ENCODE data around the gene RPL3. TPM values are rescaled to one million over a fixed set of nuclear protein-coding genes. Genes with fewer than 3 reads are reported as not detected.
"Not testable (repeated sequence)": the region's sequence is repeated elsewhere in the genome, so short reads cannot be mapped to it uniquely, and the experiment has no call there.

RPL3 gene
- total RNA-seq, 1 experiment from 2014 or later: 1,668 TPM

DNA sequence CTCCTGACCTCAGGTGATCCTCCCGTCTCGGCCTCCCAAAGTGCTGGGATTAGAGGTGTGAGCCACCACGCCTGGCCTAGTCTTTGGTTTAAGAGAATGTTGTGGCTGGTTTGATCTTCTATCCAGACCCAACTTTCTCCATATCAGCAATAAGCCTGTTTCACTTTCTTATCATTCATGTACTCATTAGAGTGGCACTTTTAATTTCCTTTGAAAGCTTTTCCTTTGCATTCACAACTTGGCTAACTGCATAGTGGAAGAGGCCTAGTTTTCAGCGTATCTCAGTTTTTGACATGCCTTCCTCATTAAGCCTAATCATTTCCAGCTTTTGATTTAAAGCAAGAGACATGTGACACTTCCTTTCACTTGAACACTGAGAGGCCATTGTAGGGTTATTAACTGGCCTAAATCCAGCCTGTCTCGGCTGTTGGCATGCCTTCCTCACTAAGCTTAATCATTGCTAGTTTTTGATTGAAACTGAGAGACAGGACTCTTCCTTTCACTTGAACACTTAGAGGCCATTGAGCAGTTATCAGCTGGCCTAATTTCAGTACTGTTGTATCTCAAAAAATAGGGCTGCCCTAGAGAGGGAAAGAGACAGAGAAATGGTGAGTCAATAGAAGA is 13.1 kb upstream of the RPL3 start:
- Histone ChIP-seq H3K4me1 (no peaks in the 10 kb centered on the region), H3K4me3 (ENCODE audit: low read depth, low read length) (no peak overlapping the region), H3K27me3 (replicated peaks; ENCODE audit: control insufficient read depth, insufficient read depth, low read length) (no peaks in the 10 kb centered on the region), H3K36me3 (ENCODE audit: control insufficient read depth, insufficient read depth, low read length) (no peaks in the 10 kb centered on the region), H3K9me3 (no peaks in the 10 kb centered on the region)
- Mint-ChIP-seq H3K9me3 (ENCODE audit: unreplicated experiment) (no peaks in the 10 kb centered on the region), H3K27ac (ENCODE audit: unreplicated experiment) (no peak overlapping the region), H3K4me3 (ENCODE audit: unreplicated experiment) (no peak overlapping the region), H3K4me1 (ENCODE audit: low read depth, unreplicated experiment) (no peaks in the 10 kb centered on the region), H3K27me3 (ENCODE audit: insufficient read depth, unreplicated experiment) (no peaks in the 10 kb centered on the region), H3K36me3 (ENCODE audit: insufficient read depth, unreplicated experiment) (no peaks in the 10 kb centered on the region)
- TF ChIP-seq, protein P1, sequence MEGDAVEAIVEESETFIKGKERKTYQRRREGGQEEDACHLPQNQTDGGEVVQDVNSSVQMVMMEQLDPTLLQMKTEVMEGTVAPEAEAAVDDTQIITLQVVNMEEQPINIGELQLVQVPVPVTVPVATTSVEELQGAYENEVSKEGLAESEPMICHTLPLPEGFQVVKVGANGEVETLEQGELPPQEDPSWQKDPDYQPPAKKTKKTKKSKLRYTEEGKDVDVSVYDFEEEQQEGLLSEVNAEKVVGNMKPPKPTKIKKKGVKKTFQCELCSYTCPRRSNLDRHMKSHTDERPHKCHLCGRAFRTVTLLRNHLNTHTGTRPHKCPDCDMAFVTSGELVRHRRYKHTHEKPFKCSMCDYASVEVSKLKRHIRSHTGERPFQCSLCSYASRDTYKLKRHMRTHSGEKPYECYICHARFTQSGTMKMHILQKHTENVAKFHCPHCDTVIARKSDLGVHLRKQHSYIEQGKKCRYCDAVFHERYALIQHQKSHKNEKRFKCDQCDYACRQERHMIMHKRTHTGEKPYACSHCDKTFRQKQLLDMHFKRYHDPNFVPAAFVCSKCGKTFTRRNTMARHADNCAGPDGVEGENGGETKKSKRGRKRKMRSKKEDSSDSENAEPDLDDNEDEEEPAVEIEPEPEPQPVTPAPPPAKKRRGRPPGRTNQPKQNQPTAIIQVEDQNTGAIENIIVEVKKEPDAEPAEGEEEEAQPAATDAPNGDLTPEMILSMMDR (IDR thresholded peaks at IDR 0.05; ENCODE audit: insufficient read depth in 1 of 2, low read depth in 1 of 2, low read length in 1 of 2, severe bottlenecking in 1 of 2, unreplicated experiment in 1 of 2): no peak
- POLR2A ChIA-PET: no interaction called here
- BruUV-seq (replicated peaks): no TSS peak
- intact Hi-C loops (cut with micrococcal nuclease; ENCODE audit: unreplicated experiment): no loop called here
- DNase-seq: no peak
- CTCF ChIA-PET: interaction anchor here (0.9 kb wide), 1 partner anchor 196 kb away, joined by 3 read pairs; no protein-coding TSS in a partner anchor

DNA sequence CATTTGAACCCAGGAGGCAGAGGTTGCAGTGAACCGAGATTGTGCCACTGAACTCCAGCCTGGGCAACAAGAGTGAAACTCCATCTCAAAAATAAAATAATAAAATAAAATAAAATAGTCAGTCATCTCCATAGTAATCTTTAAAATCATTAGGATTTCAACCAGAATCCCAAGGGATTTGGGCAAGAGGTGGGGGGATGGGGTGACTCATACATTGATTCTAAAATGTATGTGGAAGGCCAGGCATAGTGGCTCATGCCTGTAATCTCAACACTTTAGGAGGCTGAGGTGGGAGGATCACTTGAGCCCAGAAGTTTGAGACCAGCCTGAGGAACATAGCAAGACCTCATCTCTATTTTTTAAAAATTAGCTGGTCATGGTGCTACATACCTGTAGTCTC is 11.1 kb upstream of the RPL3 start:
- H3K27me3 ChIP-seq (replicated peaks; ENCODE audit: control insufficient read depth, insufficient read depth, low read length); H3K27ac Mint-ChIP-seq (ENCODE audit: unreplicated experiment); DNase-seq; H3K9me3 ChIP-seq; H3K9me3 Mint-ChIP-seq (ENCODE audit: unreplicated experiment); BruUV-seq (replicated peaks); H3K4me1 Mint-ChIP-seq (ENCODE audit: low read depth, unreplicated experiment); H3K27me3 Mint-ChIP-seq (ENCODE audit: insufficient read depth, unreplicated experiment); POLR2A ChIA-PET; intact Hi-C loops (cut with micrococcal nuclease; ENCODE audit: unreplicated experiment); H3K36me3 Mint-ChIP-seq (ENCODE audit: insufficient read depth, unreplicated experiment); H3K4me3 ChIP-seq (ENCODE audit: low read depth, low read length); H3K4me1 ChIP-seq; H3K4me3 Mint-ChIP-seq (ENCODE audit: unreplicated experiment); H3K36me3 ChIP-seq (ENCODE audit: control insufficient read depth, insufficient read depth, low read length): not testable (repeated sequence)
- CTCF ChIA-PET: interaction anchor here (0.9 to 1.5 kb wide), 2 partner anchors 11 to 13 kb away, joined by 3 to 8 read pairs; partner anchors contain the start of gene RPL3

GRCh38 chr22:39327995-39328754 is 8.8 kb upstream of the RPL3 start:
- no peaks in the 10 kb centered on the region for H3K4me1 Mint-ChIP-seq (ENCODE audit: low read depth, unreplicated experiment)
- H3K27me3 Mint-ChIP-seq (ENCODE audit: insufficient read depth, unreplicated experiment): no peaks in the 10 kb centered on the region
- BruUV-seq (replicated peaks): no TSS peak
- Histone ChIP-seq H3K36me3 (ENCODE audit: control insufficient read depth, insufficient read depth, low read length) (no peaks in the 10 kb centered on the region), H3K4me1 (no peaks in the 10 kb centered on the region), H3K4me3 (ENCODE audit: low read depth, low read length) (no peak overlapping the region), H3K9me3 (no peaks in the 10 kb centered on the region), H3K27me3 (replicated peaks; ENCODE audit: control insufficient read depth, insufficient read depth, low read length) (no peaks in the 10 kb centered on the region)
- no peak overlapping the region for H3K27ac Mint-ChIP-seq (ENCODE audit: unreplicated experiment)
- intact Hi-C loops (cut with micrococcal nuclease; ENCODE audit: unreplicated experiment): no loop called here
- H3K4me3 Mint-ChIP-seq (ENCODE audit: unreplicated experiment): no peak overlapping the region
- CTCF ChIA-PET: no interaction called here
- TF ChIP-seq, protein P1 (IDR thresholded peaks at IDR 0.05; ENCODE audit: insufficient read depth in 1 of 2, low read depth in 1 of 2, low read length in 1 of 2, severe bottlenecking in 1 of 2, unreplicated experiment in 1 of 2): no peak
- no peaks in the 10 kb centered on the region for H3K9me3 Mint-ChIP-seq (ENCODE audit: unreplicated experiment)
- no peaks in the 10 kb centered on the region for H3K36me3 Mint-ChIP-seq (ENCODE audit: insufficient read depth, unreplicated experiment)
- POLR2A ChIA-PET: no interaction called here
- DNase-seq: no peak
